Measurements from ENCODE around the gene GLG1. TPM values are rescaled to one million over a fixed set of nuclear protein-coding genes. Genes with fewer than 3 reads are reported as not detected.

The GLG1 gene
- polyA plus RNA-seq, 2 donors: 17.9 to 20.6 TPM

GRCh38 chr16:74496054-74496453 is 110.9 kb downstream of the GLG1 start:
- H3K36me3 ChIP-seq (ENCODE audit: control insufficient read depth in 2 of 2, insufficient read depth in 2 of 2, low read length in 1 of 2): peaks cover 5% of the 10 kb centered on the region in 2 donors
- no peaks in the 10 kb centered on the region for H3K27me3 ChIP-seq (ENCODE audit: control insufficient read depth in 1 of 2, insufficient read depth in 2 of 2, low read length in 2 of 2)
- H3K4me3 ChIP-seq (ENCODE audit: low read depth in 1 of 2, low read length in 2 of 2): no peak overlapping the region
- H3K9me3 ChIP-seq (ENCODE audit: control insufficient read depth in 2 of 2, insufficient read depth in 1 of 2, low read depth in 1 of 2, low read length in 1 of 2): no peaks in the 10 kb centered on the region
- no peaks in the 10 kb centered on the region for H3K4me1 ChIP-seq (ENCODE audit: control insufficient read depth in 2 of 2, insufficient read depth in 2 of 2, low read length in 1 of 2)
- 95 to 99% methylated on average over 3 of the region's 3 CpGs for WGBS, 2 donors
- no peak overlapping the region for H3K27ac ChIP-seq (ENCODE audit: low read depth in 2 of 2, low read length in 1 of 2)

- Histone ChIP-seq H3K4me3 (ENCODE audit: low read depth in 1 of 2, low read length in 2 of 2) (no peak overlapping the region), H3K4me1 (ENCODE audit: control insufficient read depth in 2 of 2, insufficient read depth in 2 of 2, low read length in 1 of 2) (no peaks in the 10 kb centered on the region), H3K27ac (ENCODE audit: low read depth in 2 of 2, low read length in 1 of 2) (no peak overlapping the region), H3K36me3 (ENCODE audit: control insufficient read depth in 2 of 2, insufficient read depth in 2 of 2, low read length in 1 of 2) (peaks cover 5% of the 10 kb centered on the region in 2 donors), H3K27me3 (ENCODE audit: control insufficient read depth in 1 of 2, insufficient read depth in 2 of 2, low read length in 2 of 2) (no peaks in the 10 kb centered on the region), H3K9me3 (ENCODE audit: control insufficient read depth in 2 of 2, insufficient read depth in 1 of 2, low read depth in 1 of 2, low read length in 1 of 2) (no peaks in the 10 kb centered on the region)
- WGBS, 2 donors: 97 to 98% methylated on average over 10 of the region's 10 CpGs
These were observed 113.9 kb downstream of the GLG1 start for GRCh38 chr16:74492976-74493375.

- peaks cover under 1 to 2% of the 10 kb centered on the region in 2 donors for H3K36me3 ChIP-seq (ENCODE audit: control insufficient read depth in 2 of 2, insufficient read depth in 2 of 2, low read length in 1 of 2)
- H3K27me3 ChIP-seq (ENCODE audit: control insufficient read depth in 1 of 2, insufficient read depth in 2 of 2, low read length in 2 of 2): no peaks in the 10 kb centered on the region
- 80 to 81% methylated on average over 9 of the region's 9 CpGs for WGBS, 2 donors
- no peak overlapping the region for H3K27ac ChIP-seq (ENCODE audit: low read depth in 2 of 2, low read length in 1 of 2)
- no peaks in the 10 kb centered on the region for H3K4me1 ChIP-seq (ENCODE audit: control insufficient read depth in 2 of 2, insufficient read depth in 2 of 2, low read length in 1 of 2)
- no peaks in the 10 kb centered on the region for H3K9me3 ChIP-seq (ENCODE audit: control insufficient read depth in 2 of 2, insufficient read depth in 1 of 2, low read depth in 1 of 2, low read length in 1 of 2)
- no peak overlapping the region for H3K4me3 ChIP-seq (ENCODE audit: low read depth in 1 of 2, low read length in 2 of 2)
These were observed 119.0 kb downstream of the GLG1 start for GRCh38 chr16:74487634-74488495.

- H3K4me3 ChIP-seq (ENCODE audit: low read depth in 1 of 2, low read length in 2 of 2): no peak overlapping the region
- no peaks in the 10 kb centered on the region for H3K9me3 ChIP-seq (ENCODE audit: control insufficient read depth in 2 of 2, insufficient read depth in 1 of 2, low read depth in 1 of 2, low read length in 1 of 2)
- H3K4me1 ChIP-seq (ENCODE audit: control insufficient read depth in 2 of 2, insufficient read depth in 2 of 2, low read length in 1 of 2): no peaks in the 10 kb centered on the region
- H3K27me3 ChIP-seq (ENCODE audit: control insufficient read depth in 1 of 2, insufficient read depth in 2 of 2, low read length in 2 of 2): no peaks in the 10 kb centered on the region
- no peak overlapping the region for H3K27ac ChIP-seq (ENCODE audit: low read depth in 2 of 2, low read length in 1 of 2)
- peaks cover 0 to 2% of the 10 kb centered on the region in 2 donors for H3K36me3 ChIP-seq (ENCODE audit: control insufficient read depth in 2 of 2, insufficient read depth in 2 of 2, low read length in 1 of 2)
- 43 to 48% methylated on average over 1 of the region's 1 CpG for WGBS, 2 donors
These were observed 121.0 kb downstream of the GLG1 start for GRCh38 chr16:74485916-74486315.

GRCh38 chr16:74480150-74481029 is 126.5 kb downstream of the GLG1 start:
- Histone ChIP-seq H3K27ac (ENCODE audit: low read depth in 2 of 2, low read length in 1 of 2) (no peak overlapping the region), H3K4me3 (ENCODE audit: low read depth in 1 of 2, low read length in 2 of 2) (no peak overlapping the region), H3K36me3 (ENCODE audit: control insufficient read depth in 2 of 2, insufficient read depth in 2 of 2, low read length in 1 of 2) (peaks cover 4 to 8% of the 10 kb centered on the region in 2 donors), H3K4me1 (ENCODE audit: control insufficient read depth in 2 of 2, insufficient read depth in 2 of 2, low read length in 1 of 2) (peaks cover 3% of the 10 kb centered on the region in 2 donors), H3K9me3 (ENCODE audit: control insufficient read depth in 2 of 2, insufficient read depth in 1 of 2, low read depth in 1 of 2, low read length in 1 of 2) (no peaks in the 10 kb centered on the region), H3K27me3 (ENCODE audit: control insufficient read depth in 1 of 2, insufficient read depth in 2 of 2, low read length in 2 of 2) (no peaks in the 10 kb centered on the region)
- WGBS, 2 donors: 36 to 42% methylated on average over 12 of the region's 12 CpGs

GRCh38 chr16:74477226-74477625 is 129.7 kb downstream of the GLG1 start:
- 87 to 92% methylated on average over 4 of the region's 4 CpGs for WGBS, 2 donors
- Histone ChIP-seq H3K4me1 (ENCODE audit: control insufficient read depth in 2 of 2, insufficient read depth in 2 of 2, low read length in 1 of 2) (peaks cover 3% of the 10 kb centered on the region in 2 donors), H3K9me3 (ENCODE audit: control insufficient read depth in 2 of 2, insufficient read depth in 1 of 2, low read depth in 1 of 2, low read length in 1 of 2) (no peaks in the 10 kb centered on the region), H3K27ac (ENCODE audit: low read depth in 2 of 2, low read length in 1 of 2) (no peak overlapping the region), H3K27me3 (ENCODE audit: control insufficient read depth in 1 of 2, insufficient read depth in 2 of 2, low read length in 2 of 2) (no peaks in the 10 kb centered on the region), H3K36me3 (ENCODE audit: control insufficient read depth in 2 of 2, insufficient read depth in 2 of 2, low read length in 1 of 2) (peaks cover 6 to 13% of the 10 kb centered on the region in 2 donors), H3K4me3 (ENCODE audit: low read depth in 1 of 2, low read length in 2 of 2) (no peak overlapping the region)

- H3K4me3 ChIP-seq (ENCODE audit: low read depth in 1 of 2, low read length in 2 of 2): no peak overlapping the region
- peaks cover under 1% of the 10 kb centered on the region in 2 donors for H3K4me1 ChIP-seq (ENCODE audit: control insufficient read depth in 2 of 2, insufficient read depth in 2 of 2, low read length in 1 of 2)
- no peaks in the 10 kb centered on the region for H3K9me3 ChIP-seq (ENCODE audit: control insufficient read depth in 2 of 2, insufficient read depth in 1 of 2, low read depth in 1 of 2, low read length in 1 of 2)
- 96 to 97% methylated on average over 1 of the region's 1 CpG for WGBS, 2 donors
- H3K36me3 ChIP-seq (ENCODE audit: control insufficient read depth in 2 of 2, insufficient read depth in 2 of 2, low read length in 1 of 2): peaks cover 8 to 18% of the 10 kb centered on the region in 2 donors
- no peak overlapping the region for H3K27ac ChIP-seq (ENCODE audit: low read depth in 2 of 2, low read length in 1 of 2)
- no peaks in the 10 kb centered on the region for H3K27me3 ChIP-seq (ENCODE audit: control insufficient read depth in 1 of 2, insufficient read depth in 2 of 2, low read length in 2 of 2)
These were observed 132.5 kb downstream of the GLG1 start for GRCh38 chr16:74474416-74474815.

- Histone ChIP-seq H3K9me3 (ENCODE audit: control insufficient read depth in 2 of 2, insufficient read depth in 1 of 2, low read depth in 1 of 2, low read length in 1 of 2) (no peaks in the 10 kb centered on the region), H3K4me3 (ENCODE audit: low read depth in 1 of 2, low read length in 2 of 2) (no peak overlapping the region), H3K4me1 (ENCODE audit: control insufficient read depth in 2 of 2, insufficient read depth in 2 of 2, low read length in 1 of 2) (no peaks in the 10 kb centered on the region), H3K27ac (ENCODE audit: low read depth in 2 of 2, low read length in 1 of 2) (no peak overlapping the region), H3K27me3 (ENCODE audit: control insufficient read depth in 1 of 2, insufficient read depth in 2 of 2, low read length in 2 of 2) (no peaks in the 10 kb centered on the region), H3K36me3 (ENCODE audit: control insufficient read depth in 2 of 2, insufficient read depth in 2 of 2, low read length in 1 of 2) (peaks cover 10 to 32% of the 10 kb centered on the region in 2 donors)
- WGBS, 2 donors: 73 to 80% methylated on average over 3 of the region's 3 CpGs
These were observed 134.4 kb downstream of the GLG1 start for GRCh38 chr16:74472540-74472939.

GRCh38 chr16:74472010-74472409 is 134.9 kb downstream of the GLG1 start:
- Histone ChIP-seq H3K27ac (ENCODE audit: low read depth in 2 of 2, low read length in 1 of 2) (no peak overlapping the region), H3K36me3 (ENCODE audit: control insufficient read depth in 2 of 2, insufficient read depth in 2 of 2, low read length in 1 of 2) (peaks cover 10 to 29% of the 10 kb centered on the region in 2 donors), H3K4me1 (ENCODE audit: control insufficient read depth in 2 of 2, insufficient read depth in 2 of 2, low read length in 1 of 2) (no peaks in the 10 kb centered on the region), H3K9me3 (ENCODE audit: control insufficient read depth in 2 of 2, insufficient read depth in 1 of 2, low read depth in 1 of 2, low read length in 1 of 2) (no peaks in the 10 kb centered on the region), H3K27me3 (ENCODE audit: control insufficient read depth in 1 of 2, insufficient read depth in 2 of 2, low read length in 2 of 2) (no peaks in the 10 kb centered on the region), H3K4me3 (ENCODE audit: low read depth in 1 of 2, low read length in 2 of 2) (no peak overlapping the region)
- 50 to 64% methylated on average over 3 of the region's 3 CpGs for WGBS, 2 donors

Measured in esophagus (tissue), 2 donors.